KMS-11 (cell line): Measurements from ENCODE around the gene AFM.

ENCODE experiments used
- H2AFZ ChIP-seq: fragments of 200-600 bp; sonication (generic); 2 replicates; pipeline ENCODE4 v1.6.1; 2016; ENCODE audit warnings: antibody characterized with exemption, mixed run types, low read depth
- H3K27ac ChIP-seq: fragments of 200-600 bp; sonication (generic); 2 replicates; pipeline ENCODE4 v1.6.1; 2016; ENCODE audit warnings: mild to moderate bottlenecking, mixed run types
- H3K27me3 ChIP-seq: fragments of 200-600 bp; sonication (generic); 2 replicates; pipeline ENCODE4 v1.6.1; 2017; ENCODE audit warnings: mild to moderate bottlenecking, low read depth, mixed run types, moderate library complexity; ENCODE audit not compliant: insufficient read depth
- H3K36me3 ChIP-seq: fragments of 200-600 bp; sonication (generic); 2 replicates; pipeline ENCODE4 v1.6.1; 2017; ENCODE audit warnings: mild to moderate bottlenecking, mixed run types; ENCODE audit not compliant: insufficient read depth
- H3K4me1 ChIP-seq: fragments of 200-600 bp; sonication (generic); 2 replicates; pipeline ENCODE4 v1.6.1; 2016; ENCODE audit warnings: mild to moderate bottlenecking, low read depth, mixed run types; ENCODE audit not compliant: poor library complexity, severe bottlenecking
- H3K4me2 ChIP-seq: fragments of 200-600 bp; sonication (generic); 2 replicates; pipeline ENCODE4 v1.7.0; 2016; ENCODE audit warnings: mild to moderate bottlenecking, mixed run types
- H3K4me3 ChIP-seq: fragments of 200-600 bp; sonication (generic); IDR thresholded peaks from 2 replicates; pipeline ENCODE4 v1.6.1; 2017; ENCODE audit warnings: low read depth, low read length, mixed read lengths; ENCODE audit not compliant: insufficient read depth
- H3K79me2 ChIP-seq: fragments of 200-600 bp; sonication (generic); 2 replicates; pipeline ENCODE4 v1.6.1; 2016; ENCODE audit warnings: low read depth, mixed run types; ENCODE audit not compliant: insufficient read depth
- H3K9ac ChIP-seq: fragments of 200-600 bp; sonication (generic); 2 replicates; pipeline ENCODE4 v1.6.1; 2016; ENCODE audit warnings: mild to moderate bottlenecking, mixed run types
- H4K20me1 ChIP-seq: fragments of 200-600 bp; sonication (generic); 2 replicates; pipeline ENCODE4 v1.6.1; 2016; ENCODE audit warnings: mild to moderate bottlenecking, mixed run types; ENCODE audit not compliant: insufficient read depth
- TF ChIP-seq, protein P1 (sequence below): fragments of 200-600 bp; sonication (generic); conservative IDR thresholded peaks from 2 replicates; pipeline ENCODE4 v1.6.1; 2017; ENCODE audit warnings: low read depth, mild to moderate bottlenecking, antibody characterized with exemption, low read length, moderate library complexity, mixed read lengths

The AFM gene

DNA sequence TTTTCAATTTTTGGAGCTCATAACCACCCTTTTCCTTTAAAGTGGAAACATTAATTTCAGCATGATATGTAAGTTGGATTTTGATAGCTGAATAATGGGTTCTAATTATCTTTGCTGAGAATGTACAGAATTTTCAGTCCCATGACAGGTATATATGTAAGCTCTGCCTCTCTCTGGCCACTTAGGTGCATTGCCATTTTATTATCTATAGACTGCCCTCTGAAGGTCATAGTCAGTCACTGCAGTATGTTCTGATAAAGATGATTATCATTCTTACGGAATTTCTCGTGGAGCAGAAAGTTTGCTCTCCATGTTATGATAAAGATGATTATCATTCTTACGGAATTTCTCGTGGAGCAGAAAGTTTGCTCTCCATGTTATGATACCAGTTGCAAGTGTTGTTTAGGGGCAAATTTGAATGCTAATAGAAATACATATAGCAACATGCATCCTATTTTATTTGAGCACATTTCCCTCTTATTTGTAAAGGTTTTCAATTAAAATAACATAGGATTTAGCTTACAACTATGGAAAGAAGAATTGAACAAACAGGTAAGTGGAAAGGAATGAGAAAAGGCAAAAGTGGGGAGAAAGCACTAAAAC, 35.1 kb upstream of the AFM start:
- Histone ChIP-seq H3K27me3 (no peaks in the 10 kb centered on the region), H3K27ac (no peak overlapping the region)

DNA sequence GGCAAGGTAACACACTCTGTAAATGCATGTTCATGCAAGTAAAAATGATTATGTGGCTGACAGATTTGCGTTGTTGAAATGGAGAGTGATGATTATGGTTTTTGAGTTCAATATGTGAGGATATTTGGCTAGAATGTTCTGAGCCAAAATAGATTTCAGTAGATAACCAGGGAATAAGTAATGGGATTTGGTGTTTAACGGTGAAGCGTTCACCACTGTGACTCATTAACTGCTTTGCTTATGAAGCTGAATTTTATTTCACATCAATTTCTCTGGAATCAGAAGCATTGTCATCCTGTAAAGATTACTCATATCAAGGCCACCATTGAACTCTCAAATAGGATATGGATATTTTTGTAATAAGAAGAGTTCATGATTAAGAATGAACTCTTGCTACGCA, 33.9 kb upstream of the AFM start:
- no peak overlapping the region for H3K4me2 ChIP-seq
- TF ChIP-seq, protein P1, sequence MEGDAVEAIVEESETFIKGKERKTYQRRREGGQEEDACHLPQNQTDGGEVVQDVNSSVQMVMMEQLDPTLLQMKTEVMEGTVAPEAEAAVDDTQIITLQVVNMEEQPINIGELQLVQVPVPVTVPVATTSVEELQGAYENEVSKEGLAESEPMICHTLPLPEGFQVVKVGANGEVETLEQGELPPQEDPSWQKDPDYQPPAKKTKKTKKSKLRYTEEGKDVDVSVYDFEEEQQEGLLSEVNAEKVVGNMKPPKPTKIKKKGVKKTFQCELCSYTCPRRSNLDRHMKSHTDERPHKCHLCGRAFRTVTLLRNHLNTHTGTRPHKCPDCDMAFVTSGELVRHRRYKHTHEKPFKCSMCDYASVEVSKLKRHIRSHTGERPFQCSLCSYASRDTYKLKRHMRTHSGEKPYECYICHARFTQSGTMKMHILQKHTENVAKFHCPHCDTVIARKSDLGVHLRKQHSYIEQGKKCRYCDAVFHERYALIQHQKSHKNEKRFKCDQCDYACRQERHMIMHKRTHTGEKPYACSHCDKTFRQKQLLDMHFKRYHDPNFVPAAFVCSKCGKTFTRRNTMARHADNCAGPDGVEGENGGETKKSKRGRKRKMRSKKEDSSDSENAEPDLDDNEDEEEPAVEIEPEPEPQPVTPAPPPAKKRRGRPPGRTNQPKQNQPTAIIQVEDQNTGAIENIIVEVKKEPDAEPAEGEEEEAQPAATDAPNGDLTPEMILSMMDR, result no peak
- H4K20me1 ChIP-seq, result no peaks in the 10 kb centered on the region
- H2AFZ ChIP-seq, result no peak overlapping the region
- no peaks in the 10 kb centered on the region for H3K27me3 ChIP-seq
- no peaks in the 10 kb centered on the region for H3K36me3 ChIP-seq
- no peaks in the 10 kb centered on the region for H3K4me1 ChIP-seq
- H3K27ac ChIP-seq, result no peak overlapping the region
- no peak overlapping the region for H3K9ac ChIP-seq
- no peak overlapping the region for H3K4me3 ChIP-seq
- no peaks in the 10 kb centered on the region for H3K79me2 ChIP-seq

More for the DNA sequence above, 35.1 kb upstream of the AFM start:
- Histone ChIP-seq H3K4me3 (no peak overlapping the region), H3K36me3 (no peaks in the 10 kb centered on the region), H3K4me1 (no peaks in the 10 kb centered on the region), H3K9ac (no peak overlapping the region), H3K79me2 (no peaks in the 10 kb centered on the region), H2AFZ (no peak overlapping the region), H4K20me1 (no peaks in the 10 kb centered on the region), H3K4me2 (no peak overlapping the region)
- TF ChIP-seq, protein P1, result peak; percentile 86

DNA sequence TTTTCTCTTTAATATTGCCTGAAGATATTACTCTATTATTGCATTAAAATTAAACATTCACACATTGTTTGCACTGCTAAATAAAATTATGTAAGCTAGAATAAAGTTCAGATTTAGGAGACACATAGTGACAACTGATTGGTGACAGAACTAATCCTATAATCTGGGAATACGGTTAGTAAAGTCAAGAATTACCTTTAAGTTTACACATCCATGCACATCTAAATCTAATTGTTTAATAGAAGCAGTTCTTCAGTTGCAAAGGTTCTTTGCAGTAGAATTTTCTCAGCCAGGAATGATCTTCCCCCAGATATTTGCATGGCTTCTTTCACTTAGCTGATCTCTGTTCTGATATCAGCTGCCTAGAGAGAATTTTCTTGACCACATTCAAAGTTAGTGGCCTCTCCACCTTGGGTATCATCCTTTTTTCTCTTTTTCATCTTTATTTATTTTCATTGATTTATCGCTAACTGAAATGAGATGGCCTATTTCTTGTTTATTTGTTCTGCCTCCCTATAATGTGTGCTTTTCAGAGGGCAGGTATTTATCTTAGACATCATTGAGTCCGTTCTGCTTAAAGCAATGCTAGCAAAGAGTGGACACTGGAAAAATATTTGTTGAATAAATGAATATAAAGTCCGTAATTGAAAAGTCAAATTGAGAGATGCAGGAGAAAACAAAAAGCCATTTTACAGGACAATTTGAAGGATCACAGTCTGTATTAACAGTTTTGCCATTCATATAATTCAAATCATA, 32.9 kb upstream of the AFM start:
- H3K4me2 ChIP-seq, result no peak overlapping the region
- no peak overlapping the region for H3K4me3 ChIP-seq
- H3K79me2 ChIP-seq, result no peaks in the 10 kb centered on the region
- H3K27ac ChIP-seq, result no peak overlapping the region
- no peaks in the 10 kb centered on the region for H3K4me1 ChIP-seq
- H3K27me3 ChIP-seq, result no peaks in the 10 kb centered on the region
- H3K9ac ChIP-seq, result no peak overlapping the region
- H2AFZ ChIP-seq, result no peak overlapping the region
- H3K36me3 ChIP-seq, result no peaks in the 10 kb centered on the region
- TF ChIP-seq, protein P1, result no peak
- H4K20me1 ChIP-seq, result no peaks in the 10 kb centered on the region

DNA sequence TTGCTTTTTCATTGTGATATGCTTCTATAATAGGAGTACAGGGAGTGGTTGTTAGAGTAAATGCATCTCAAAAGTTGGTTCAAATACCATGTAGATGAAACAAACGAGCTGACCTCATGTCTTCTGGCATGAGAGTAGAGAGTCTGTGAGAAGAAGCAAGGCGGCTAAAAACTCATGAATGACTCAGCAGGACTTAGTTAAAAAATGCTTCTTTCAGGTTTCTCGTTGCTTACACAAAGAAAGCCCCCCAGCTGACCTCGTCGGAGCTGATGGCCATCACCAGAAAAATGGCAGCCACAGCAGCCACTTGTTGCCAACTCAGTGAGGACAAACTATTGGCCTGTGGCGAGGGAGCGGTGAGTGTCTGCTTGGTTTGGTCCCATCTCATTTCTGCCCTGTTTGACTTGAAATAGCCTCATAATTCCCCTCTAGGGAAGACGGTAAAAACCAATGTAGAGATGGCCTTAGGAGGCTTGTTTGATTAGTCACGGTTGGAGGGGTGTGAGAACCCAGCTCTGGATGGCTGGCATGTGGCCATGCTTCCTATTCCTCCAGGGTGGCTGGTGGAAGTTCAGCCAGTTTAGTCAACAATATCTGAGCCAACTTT, 31.0 kb upstream of the AFM start:
- H3K9ac ChIP-seq, result no peak overlapping the region
- H3K4me1 ChIP-seq, result no peaks in the 10 kb centered on the region
- no peak overlapping the region for H3K4me3 ChIP-seq
- TF ChIP-seq, protein P1, result no peak
- H2AFZ ChIP-seq, result no peak overlapping the region
- no peaks in the 10 kb centered on the region for H4K20me1 ChIP-seq
- H3K79me2 ChIP-seq, result no peaks in the 10 kb centered on the region
- no peaks in the 10 kb centered on the region for H3K27me3 ChIP-seq
- no peak overlapping the region for H3K4me2 ChIP-seq
- H3K36me3 ChIP-seq, result no peaks in the 10 kb centered on the region
- no peak overlapping the region for H3K27ac ChIP-seq
